ENCODE results near the gene COL4A2. TPM values are rescaled to one million over a fixed set of nuclear protein-coding genes. Genes with fewer than 3 reads are reported as not detected.

COL4A2 gene
- total and polyA plus RNA-seq, 4 donors = 8.0 to 45.2 (median 40.3) TPM

GRCh38 chr13:110336681-110337080 lies 29.6 kb downstream of the COL4A2 start:
- WGBS = 57% methylated on average over 5 of the region's 5 CpGs
- no peaks in the 10 kb centered on the region for H3K9me3 ChIP-seq (ENCODE audit: control insufficient read depth in 4 of 4, low read length in 3 of 4)
- no peak for TF ChIP-seq FOXA1 (IDR thresholded peaks at IDR 0.05)
- no peak for TF ChIP-seq NR2F2 (IDR thresholded peaks at IDR 0.05)
- TF ChIP-seq SP1 (IDR thresholded peaks at IDR 0.05) = no peak
- TF ChIP-seq GABPA (IDR thresholded peaks at IDR 0.05 in 1 of 2, conservative IDR thresholded peaks at IDR 0.05 in 1 of 2) = no peak
- TF ChIP-seq HNF4G (IDR thresholded peaks at IDR 0.05) = no peak
- no peak for TF ChIP-seq HNF4A (conservative IDR thresholded peaks at IDR 0.05)
- no peak for TF ChIP-seq MAX (IDR thresholded peaks at IDR 0.05)
- no peak for TF ChIP-seq YY1 (IDR thresholded peaks at IDR 0.05)
- TF ChIP-seq, protein P1, sequence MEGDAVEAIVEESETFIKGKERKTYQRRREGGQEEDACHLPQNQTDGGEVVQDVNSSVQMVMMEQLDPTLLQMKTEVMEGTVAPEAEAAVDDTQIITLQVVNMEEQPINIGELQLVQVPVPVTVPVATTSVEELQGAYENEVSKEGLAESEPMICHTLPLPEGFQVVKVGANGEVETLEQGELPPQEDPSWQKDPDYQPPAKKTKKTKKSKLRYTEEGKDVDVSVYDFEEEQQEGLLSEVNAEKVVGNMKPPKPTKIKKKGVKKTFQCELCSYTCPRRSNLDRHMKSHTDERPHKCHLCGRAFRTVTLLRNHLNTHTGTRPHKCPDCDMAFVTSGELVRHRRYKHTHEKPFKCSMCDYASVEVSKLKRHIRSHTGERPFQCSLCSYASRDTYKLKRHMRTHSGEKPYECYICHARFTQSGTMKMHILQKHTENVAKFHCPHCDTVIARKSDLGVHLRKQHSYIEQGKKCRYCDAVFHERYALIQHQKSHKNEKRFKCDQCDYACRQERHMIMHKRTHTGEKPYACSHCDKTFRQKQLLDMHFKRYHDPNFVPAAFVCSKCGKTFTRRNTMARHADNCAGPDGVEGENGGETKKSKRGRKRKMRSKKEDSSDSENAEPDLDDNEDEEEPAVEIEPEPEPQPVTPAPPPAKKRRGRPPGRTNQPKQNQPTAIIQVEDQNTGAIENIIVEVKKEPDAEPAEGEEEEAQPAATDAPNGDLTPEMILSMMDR (IDR thresholded peaks at IDR 0.05; ENCODE audit: low read depth, low read length, missing input control) = no peak
- TF ChIP-seq JUND (IDR thresholded peaks at IDR 0.05) = no peak
- TF ChIP-seq, protein P2, sequence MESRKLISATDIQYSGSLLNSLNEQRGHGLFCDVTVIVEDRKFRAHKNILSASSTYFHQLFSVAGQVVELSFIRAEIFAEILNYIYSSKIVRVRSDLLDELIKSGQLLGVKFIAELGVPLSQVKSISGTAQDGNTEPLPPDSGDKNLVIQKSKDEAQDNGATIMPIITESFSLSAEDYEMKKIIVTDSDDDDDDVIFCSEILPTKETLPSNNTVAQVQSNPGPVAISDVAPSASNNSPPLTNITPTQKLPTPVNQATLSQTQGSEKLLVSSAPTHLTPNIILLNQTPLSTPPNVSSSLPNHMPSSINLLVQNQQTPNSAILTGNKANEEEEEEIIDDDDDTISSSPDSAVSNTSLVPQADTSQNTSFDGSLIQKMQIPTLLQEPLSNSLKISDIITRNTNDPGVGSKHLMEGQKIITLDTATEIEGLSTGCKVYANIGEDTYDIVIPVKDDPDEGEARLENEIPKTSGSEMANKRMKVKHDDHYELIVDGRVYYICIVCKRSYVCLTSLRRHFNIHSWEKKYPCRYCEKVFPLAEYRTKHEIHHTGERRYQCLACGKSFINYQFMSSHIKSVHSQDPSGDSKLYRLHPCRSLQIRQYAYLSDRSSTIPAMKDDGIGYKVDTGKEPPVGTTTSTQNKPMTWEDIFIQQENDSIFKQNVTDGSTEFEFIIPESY (IDR thresholded peaks at IDR 0.05) = no peak
- no peak for TF ChIP-seq FOXA2 (IDR thresholded peaks at IDR 0.05)
- TF ChIP-seq, protein P3, sequence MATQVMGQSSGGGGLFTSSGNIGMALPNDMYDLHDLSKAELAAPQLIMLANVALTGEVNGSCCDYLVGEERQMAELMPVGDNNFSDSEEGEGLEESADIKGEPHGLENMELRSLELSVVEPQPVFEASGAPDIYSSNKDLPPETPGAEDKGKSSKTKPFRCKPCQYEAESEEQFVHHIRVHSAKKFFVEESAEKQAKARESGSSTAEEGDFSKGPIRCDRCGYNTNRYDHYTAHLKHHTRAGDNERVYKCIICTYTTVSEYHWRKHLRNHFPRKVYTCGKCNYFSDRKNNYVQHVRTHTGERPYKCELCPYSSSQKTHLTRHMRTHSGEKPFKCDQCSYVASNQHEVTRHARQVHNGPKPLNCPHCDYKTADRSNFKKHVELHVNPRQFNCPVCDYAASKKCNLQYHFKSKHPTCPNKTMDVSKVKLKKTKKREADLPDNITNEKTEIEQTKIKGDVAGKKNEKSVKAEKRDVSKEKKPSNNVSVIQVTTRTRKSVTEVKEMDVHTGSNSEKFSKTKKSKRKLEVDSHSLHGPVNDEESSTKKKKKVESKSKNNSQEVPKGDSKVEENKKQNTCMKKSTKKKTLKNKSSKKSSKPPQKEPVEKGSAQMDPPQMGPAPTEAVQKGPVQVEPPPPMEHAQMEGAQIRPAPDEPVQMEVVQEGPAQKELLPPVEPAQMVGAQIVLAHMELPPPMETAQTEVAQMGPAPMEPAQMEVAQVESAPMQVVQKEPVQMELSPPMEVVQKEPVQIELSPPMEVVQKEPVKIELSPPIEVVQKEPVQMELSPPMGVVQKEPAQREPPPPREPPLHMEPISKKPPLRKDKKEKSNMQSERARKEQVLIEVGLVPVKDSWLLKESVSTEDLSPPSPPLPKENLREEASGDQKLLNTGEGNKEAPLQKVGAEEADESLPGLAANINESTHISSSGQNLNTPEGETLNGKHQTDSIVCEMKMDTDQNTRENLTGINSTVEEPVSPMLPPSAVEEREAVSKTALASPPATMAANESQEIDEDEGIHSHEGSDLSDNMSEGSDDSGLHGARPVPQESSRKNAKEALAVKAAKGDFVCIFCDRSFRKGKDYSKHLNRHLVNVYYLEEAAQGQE (IDR thresholded peaks at IDR 0.05) = no peak
- no peak overlapping the region for H3K9ac ChIP-seq (ENCODE audit: low read depth in 1 of 2, low read length in 2 of 2)
- no peak overlapping the region for H3K4me3 ChIP-seq (ENCODE audit: low read depth in 1 of 3, low read length in 3 of 3)
- no peaks in the 10 kb centered on the region for H3K27me3 ChIP-seq (ENCODE audit: control insufficient read depth in 4 of 4, insufficient read depth in 4 of 4, low read length in 3 of 4)
- H3K36me3 ChIP-seq (ENCODE audit: control insufficient read depth in 4 of 4, insufficient read depth in 3 of 4, low read depth in 1 of 4, low read length in 3 of 4) = peaks cover 0 to 2% (median 0%) of the 10 kb centered on the region in 4 donors
- DNase-seq (ENCODE audit: low spot score) = no peak
- peak overlapping the region in 1 of 2 donors; percentile 23 for H3K27ac ChIP-seq (ENCODE audit: low read depth in 1 of 2, low read length in 2 of 2)
- H3K4me1 ChIP-seq (ENCODE audit: control insufficient read depth in 4 of 4, insufficient read depth in 4 of 4, low read length in 3 of 4) = peaks cover 0 to 3% (median 0%) of the 10 kb centered on the region in 4 donors

- peak overlapping the region in 1 of 2 donors; percentile 23 for H3K27ac ChIP-seq (ENCODE audit: low read depth in 1 of 2, low read length in 2 of 2)
Measured at GRCh38 chr13:110337247-110337646, 30.2 kb downstream of the COL4A2 start.

More at GRCh38 chr13:110337247-110337646, 30.2 kb downstream of the COL4A2 start:
- TF ChIP-seq JUND (IDR thresholded peaks at IDR 0.05) (no peak), MAX (IDR thresholded peaks at IDR 0.05) (no peak), FOXA2 (IDR thresholded peaks at IDR 0.05) (no peak)
- TF ChIP-seq, protein P1 (IDR thresholded peaks at IDR 0.05; ENCODE audit: low read depth, low read length, missing input control) = no peak
- H3K4me3 ChIP-seq (ENCODE audit: low read depth in 1 of 3, low read length in 3 of 3) = no peak overlapping the region
- WGBS = 75% methylated on average over 7 of the region's 7 CpGs
- H3K27me3 ChIP-seq (ENCODE audit: control insufficient read depth in 4 of 4, insufficient read depth in 4 of 4, low read length in 3 of 4) = no peaks in the 10 kb centered on the region
- DNase-seq (ENCODE audit: low spot score) = no peak
- no peak overlapping the region for H3K9ac ChIP-seq (ENCODE audit: low read depth in 1 of 2, low read length in 2 of 2)
- peaks cover 0 to 2% (median 0%) of the 10 kb centered on the region in 4 donors for H3K36me3 ChIP-seq (ENCODE audit: control insufficient read depth in 4 of 4, insufficient read depth in 3 of 4, low read depth in 1 of 4, low read length in 3 of 4)
- no peaks in the 10 kb centered on the region for H3K9me3 ChIP-seq (ENCODE audit: control insufficient read depth in 4 of 4, low read length in 3 of 4)
- H3K4me1 ChIP-seq (ENCODE audit: control insufficient read depth in 4 of 4, insufficient read depth in 4 of 4, low read length in 3 of 4) = peaks cover 0 to 3% (median 0%) of the 10 kb centered on the region in 4 donors

Data from liver (tissue), 9 donors.